Vein endothelial cell (primary cell): Measurements from ENCODE around the gene PBOV1. TPM values are rescaled to one million over a fixed set of nuclear protein-coding genes. Genes with fewer than 3 reads are reported as not detected.

Experiments
- total RNA-seq: library from RNA; depleted of rRNA; stranded (reverse); fragments of >200 nt; gene quantifications from 2 replicates; pipeline ENCODE4 v1.2.3, GENCODE V29; 2012

PBOV1 gene
- total RNA-seq: not detected in 2 replicates

DNA sequence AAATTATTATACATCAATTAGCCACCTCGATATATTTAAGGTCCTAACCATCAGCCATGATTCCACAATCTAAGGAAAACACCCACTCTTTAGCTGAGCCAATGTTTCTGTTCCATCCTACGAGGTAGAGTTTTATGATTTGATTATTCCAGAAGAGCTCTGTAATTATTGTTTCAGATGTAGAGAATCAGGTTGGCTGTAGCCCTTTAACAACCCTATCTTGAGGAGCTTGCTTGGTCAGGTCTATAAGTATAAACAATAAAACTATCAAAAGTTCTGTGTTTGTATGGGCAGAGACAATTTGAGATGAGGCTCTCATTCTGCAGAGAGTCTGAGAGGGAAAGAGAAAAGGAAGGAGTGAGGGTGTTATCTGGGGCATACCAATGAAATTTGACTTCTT is at the start of gene PBOV1:
PBOV1 (minus strand) TSS at position 43 of the 400 bp plus-strand sequence. CDS start 96 bp downstream, outside the sequence.

Other genes starting within 250 kb of the PBOV1 start
- gene PERP, start 111.1 kb downstream of the PBOV1 start, total RNA-seq: 31.6 and 34.9 TPM in 2 replicates
- gene ARFGEF3, start 56.6 kb downstream of the PBOV1 start, total RNA-seq: 6.9 and 7.9 TPM in 2 replicates
- not detected in 2 replicates for gene SMIM28, start 159.4 kb upstream of the PBOV1 start, total RNA-seq
- gene HEBP2, start 185.7 kb upstream of the PBOV1 start, total RNA-seq: 34.6 and 41.8 TPM in 2 replicates